C4-2B (cell line): Measurements from ENCODE around the gene PTPRN2.

Experiments used
- H3K27ac ChIP-seq: fragments of 450-650 bp; 2 replicates; pipeline ENCODE4 v1.5.1; 2017
- CTCF ChIP-seq: fragments of 450-650 bp; conservative IDR thresholded peaks from 2 replicates; pipeline ENCODE4 v1.5.1; 2017; ENCODE audit warnings: mild to moderate bottlenecking
- ZFX ChIP-seq: fragments of 450-650 bp; IDR thresholded peaks from 2 replicates; pipeline ENCODE4 v1.6.1; 2017

PTPRN2 gene

GRCh38 chr7:158273138-158273651 is 314.4 kb downstream of the PTPRN2 start:
- H3K27ac ChIP-seq: no peak overlapping the region
- TF ChIP-seq ZFX (no peak), CTCF (no peak)

DNA sequence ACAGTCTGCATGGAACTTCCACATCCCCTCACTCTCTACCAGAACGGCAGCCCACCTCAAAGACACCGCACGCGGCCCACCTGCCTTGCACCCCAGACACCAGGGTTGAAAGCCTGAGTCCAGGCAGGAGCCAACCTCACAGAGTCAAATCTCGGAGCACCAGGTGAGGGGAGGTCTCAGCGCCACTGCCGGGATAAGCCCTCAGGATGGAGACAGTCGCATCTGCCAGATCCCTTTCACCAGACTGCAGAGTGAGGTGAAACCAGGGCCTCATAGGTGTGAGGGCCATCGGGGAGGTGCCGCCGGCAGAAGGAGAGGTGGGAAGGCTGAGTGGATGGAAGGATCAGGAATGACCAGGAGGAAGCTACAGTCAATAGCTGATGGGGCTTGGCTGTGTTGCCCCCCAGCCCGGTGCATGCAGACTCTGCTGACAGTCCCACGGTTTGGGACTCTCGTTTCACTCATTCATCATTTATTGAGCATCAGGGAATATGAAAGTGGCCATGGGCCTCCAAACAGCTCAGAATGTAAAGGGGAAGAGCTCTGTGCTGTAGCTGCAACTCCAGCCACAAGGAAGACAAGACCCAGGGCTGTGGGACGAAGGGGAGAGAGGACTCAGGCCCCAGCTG is 315.0 kb downstream of the PTPRN2 start:
- no peak overlapping the region for H3K27ac ChIP-seq
- no peak for TF ChIP-seq CTCF
- TF ChIP-seq ZFX: no peak

- no peak for TF ChIP-seq ZFX
- no peak for TF ChIP-seq CTCF
- H3K27ac ChIP-seq: no peak overlapping the region
Measured at GRCh38 chr7:158272091-158272490, 315.5 kb downstream of the PTPRN2 start.

DNA sequence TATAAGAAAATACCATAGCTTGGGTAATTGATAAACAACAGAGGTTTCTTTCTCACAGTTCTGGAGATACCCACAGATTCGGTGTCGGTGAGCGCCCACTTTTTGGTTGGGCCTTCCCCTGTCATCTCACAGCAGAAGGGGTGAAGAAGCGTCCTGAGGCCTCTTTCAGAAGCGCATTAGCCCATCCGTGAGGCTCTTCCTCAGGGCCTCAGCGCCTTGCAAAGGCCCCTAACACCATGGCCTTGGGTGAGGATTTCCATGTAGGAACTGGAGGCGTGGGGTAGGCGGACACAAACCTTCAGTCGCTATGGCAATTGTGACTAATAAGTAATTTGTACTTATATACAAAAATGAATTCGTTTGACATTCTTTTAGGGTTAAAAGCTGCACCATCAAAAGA is 316.0 kb downstream of the PTPRN2 start:
- no peak overlapping the region for H3K27ac ChIP-seq
- no peak for TF ChIP-seq ZFX
- TF ChIP-seq CTCF: no peak

DNA sequence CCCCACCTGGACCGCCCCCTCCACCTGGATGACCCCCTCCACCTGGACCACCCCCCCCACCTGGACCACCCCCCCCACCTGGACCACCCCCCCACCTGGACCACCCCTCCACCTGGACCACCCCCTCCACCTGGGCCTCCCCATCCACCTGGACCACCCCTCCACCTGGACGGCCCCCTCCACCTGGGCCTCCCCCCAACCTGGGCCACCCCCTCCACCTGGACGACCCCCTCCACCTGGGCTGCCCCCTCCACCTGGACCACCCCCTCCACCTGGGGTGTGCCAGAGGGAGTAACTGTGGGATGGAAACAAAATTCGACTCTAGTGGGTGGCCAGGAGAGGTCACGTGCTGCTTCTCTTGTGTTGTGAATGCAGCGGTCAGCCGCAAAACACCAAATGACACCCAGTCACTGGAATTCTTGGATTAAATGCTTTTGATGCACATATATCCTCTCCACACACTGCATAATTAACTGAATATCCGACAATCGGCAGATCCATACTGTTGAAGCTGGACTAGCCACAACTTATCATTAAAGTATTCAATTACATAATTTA is 316.7 kb downstream of the PTPRN2 start:
- no peak for TF ChIP-seq ZFX
- TF ChIP-seq CTCF: no peak
- H3K27ac ChIP-seq: no peak overlapping the region

- H3K27ac ChIP-seq: no peak overlapping the region
- TF ChIP-seq ZFX (no peak), CTCF (no peak)
Measured at GRCh38 chr7:158270106-158270775, 317.4 kb downstream of the PTPRN2 start.
